K562 (cell line): ENCODE measurements around the gene ZNF564. TPM values are rescaled to one million over a fixed set of nuclear protein-coding genes. Genes with fewer than 3 reads are reported as not detected.

Experiments
- CBFA2T2 ChIP-seq: fragments of 450-650 bp; conservative IDR thresholded peaks from 2 replicates; pipeline ENCODE4 v1.6.1; 2017; ENCODE audit warnings: mild to moderate bottlenecking
- GTF2A2 ChIP-seq: IDR thresholded peaks from 2 replicates; pipeline ENCODE4 v1.6.1; 2016; ENCODE audit warnings: mild to moderate bottlenecking, missing genetic modification characterization, missing compliant biosample characterization
- HDAC6 ChIP-seq: IDR thresholded peaks from 2 replicates; pipeline ENCODE4 v1.6.1; 2012; ENCODE audit warnings: low read depth, mild to moderate bottlenecking, control low read depth, inconsistent platforms, low read length, moderate library complexity
- HNRNPL ChIP-seq: fragments of 200-400 bp; formaldehyde crosslinking; IDR thresholded peaks from 2 replicates; pipeline ENCODE4 v1.6.1; 2017; ENCODE audit warnings: low read depth, mild to moderate bottlenecking, low read length
- MCM3 ChIP-seq: fragments of 450-650 bp; IDR thresholded peaks from 2 replicates; pipeline ENCODE4 v1.6.1; 2016
- RBFOX2 ChIP-seq: fragments of 200-400 bp; formaldehyde crosslinking; IDR thresholded peaks from 2 replicates; pipeline ENCODE4 v1.6.1; 2017; ENCODE audit warnings: low read depth, mild to moderate bottlenecking, low read length, moderate library complexity
- RHOXF2B ChIP-seq: fragments of 250-450 bp; sonication (Bioruptor Pico); conservative IDR thresholded peaks from 2 replicates; pipeline ENCODE4 v1.5.1; 2021
- RNF2 ChIP-seq: sonication (generic); IDR thresholded peaks from 2 replicates; pipeline ENCODE4 v1.6.1; 2016
- SIN3A ChIP-seq, 2 experiments: fragments of 150-350 bp in 1 of 2; IDR thresholded peaks; 2 replicates each; pipeline ENCODE4 v1.6.1; 2011 to 2016; ENCODE audit warnings: borderline replicate concordance in 2 of 2, low read depth in 2 of 2, low read length in 2 of 2, mild to moderate bottlenecking in 2 of 2, moderate library complexity in 2 of 2; ENCODE audit not compliant: control insufficient read depth in 1 of 2
- STAT5A ChIP-seq: IDR thresholded peaks from 2 replicates; pipeline ENCODE4 v1.6.1; 2012; ENCODE audit warnings: low read length, inconsistent platforms, borderline replicate concordance
- TOE1 ChIP-seq, 2 experiments: fragments of 450-650 bp in 1 of 2; sonication (generic) in 1 of 2; formaldehyde crosslinking in 1 of 2; IDR thresholded peaks; 2 replicates each; pipeline versions ENCODE4 v1.7.1 to v1.8.0; 2016 to 2022; ENCODE audit warnings: borderline replicate concordance in 2 of 2, mild to moderate bottlenecking in 2 of 2, antibody characterized with exemption in 1 of 2, inconsistent platforms in 1 of 2, low read depth in 1 of 2, missing genetic modification reagents in 1 of 2, moderate library complexity in 1 of 2
- ZNF133 ChIP-seq: fragments of 250-450 bp; sonication (Bioruptor Pico); IDR thresholded peaks from 2 replicates; pipeline ENCODE4 v1.4.0; 2020; ENCODE audit warnings: mild to moderate bottlenecking
- ZNF253 ChIP-seq: fragments of 250-450 bp; sonication (Bioruptor Pico); conservative IDR thresholded peaks from 2 replicates; pipeline ENCODE4 v1.6.1; 2021; ENCODE audit warnings: mild to moderate bottlenecking
- ZNF316 ChIP-seq: fragments of 450-650 bp; IDR thresholded peaks from 2 replicates; pipeline ENCODE4 v1.6.1; 2016
- ZNF436 ChIP-seq: fragments of 250-450, 450-650 bp; sonication (Bioruptor Pico); formaldehyde crosslinking; IDR thresholded peaks from 2 replicates; pipeline ENCODE4 v1.7.0; 2020; ENCODE audit warnings: mild to moderate bottlenecking
- polyA plus RNA-seq, 8 experiments: library from polyadenylated mRNA; depleted of rRNA in 4 of 8; stranded (reverse) in 5 of 8; unstranded in 3 of 8; fragments of >200 nt; fragmentation: Nextera tagmentation in 2 of 8; fragmentation: Illumina TruSeq in 1 of 8; extraction: Ambion mirVana in 2 of 8; extraction: Trizol in 1 of 8; gene quantifications; 2 replicates each; pipeline versions ENCODE4 v1.2.1 to v1.2.3, GENCODE V29; 2011 to 2014; ENCODE audit warnings: inconsistent platforms in 1 of 8, missing spikeins in 1 of 8
- total RNA-seq, 7 experiments: library from RNA; depleted of rRNA in 6 of 7; stranded (reverse); fragments of >200 nt in 6 of 7; fragmentation: Illumina TruSeq in 2 of 7; extraction: Trizol in 2 of 7; gene quantifications; 2 replicates each; pipeline versions ENCODE4 v1.2.1 to v1.2.3, GENCODE V29; 2011 to 2021; ENCODE audit warnings: low replicate concordance in 1 of 7
- TF ChIP-seq, protein P1 (sequence below): sonication (generic); formaldehyde crosslinking; IDR thresholded peaks from 2 replicates; pipeline ENCODE4 v1.8.1; 2023; ENCODE audit warnings: mild to moderate bottlenecking, missing genetic modification reagents
- TF ChIP-seq, protein P2 (sequence below): sonication (generic); formaldehyde crosslinking; IDR thresholded peaks from 2 replicates; pipeline ENCODE4 v1.8.1; 2023; ENCODE audit warnings: mild to moderate bottlenecking, missing genetic modification reagents
- TF ChIP-seq, protein P3 (sequence below), 2 experiments: fragments of 450-650 bp; formaldehyde crosslinking in 1 of 2; IDR thresholded peaks; 2 replicates each; pipeline versions ENCODE4 v1.4.0 to v1.6.1; 2014 to 2020; ENCODE audit warnings: mild to moderate bottlenecking in 2 of 2, borderline replicate concordance in 1 of 2, low read depth in 1 of 2

Gene ZNF564
- total and polyA plus RNA-seq, 9 of the 15 experiments (the other 6 are each of a cell fraction or from before 2014, with no cell fraction given), result 1.4 to 8.1 (median 5.6) TPM

DNA sequence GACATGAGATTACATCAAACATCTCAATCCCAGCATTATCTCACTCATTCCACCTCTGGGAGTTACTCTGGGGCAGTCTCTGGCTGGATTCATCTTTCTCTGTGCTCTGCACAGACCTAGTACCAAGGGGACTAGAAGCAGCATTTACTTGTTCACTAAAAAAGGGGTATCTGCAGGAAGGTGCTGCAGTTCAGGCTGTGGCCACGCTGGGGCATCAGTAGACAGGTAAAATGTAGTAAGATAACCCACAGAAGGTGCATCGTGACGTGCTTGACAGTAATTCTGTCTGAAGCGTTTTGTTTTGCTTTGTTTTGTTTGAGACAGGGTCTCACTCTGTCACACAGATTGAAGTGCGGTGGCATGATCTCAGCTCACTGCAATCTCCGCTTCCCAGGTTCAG lies 29.3 kb downstream of the ZNF564 start (continued):
- TF ChIP-seq, protein P1, sequence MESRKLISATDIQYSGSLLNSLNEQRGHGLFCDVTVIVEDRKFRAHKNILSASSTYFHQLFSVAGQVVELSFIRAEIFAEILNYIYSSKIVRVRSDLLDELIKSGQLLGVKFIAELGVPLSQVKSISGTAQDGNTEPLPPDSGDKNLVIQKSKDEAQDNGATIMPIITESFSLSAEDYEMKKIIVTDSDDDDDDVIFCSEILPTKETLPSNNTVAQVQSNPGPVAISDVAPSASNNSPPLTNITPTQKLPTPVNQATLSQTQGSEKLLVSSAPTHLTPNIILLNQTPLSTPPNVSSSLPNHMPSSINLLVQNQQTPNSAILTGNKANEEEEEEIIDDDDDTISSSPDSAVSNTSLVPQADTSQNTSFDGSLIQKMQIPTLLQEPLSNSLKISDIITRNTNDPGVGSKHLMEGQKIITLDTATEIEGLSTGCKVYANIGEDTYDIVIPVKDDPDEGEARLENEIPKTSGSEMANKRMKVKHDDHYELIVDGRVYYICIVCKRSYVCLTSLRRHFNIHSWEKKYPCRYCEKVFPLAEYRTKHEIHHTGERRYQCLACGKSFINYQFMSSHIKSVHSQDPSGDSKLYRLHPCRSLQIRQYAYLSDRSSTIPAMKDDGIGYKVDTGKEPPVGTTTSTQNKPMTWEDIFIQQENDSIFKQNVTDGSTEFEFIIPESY, result no peak
- no peak for TF ChIP-seq RHOXF2B (CRISPR knock-in tag)
- TF ChIP-seq HNRNPL, result no peak
- TF ChIP-seq STAT5A, result no peak
- no peak for TF ChIP-seq RBFOX2
- TF ChIP-seq SIN3A (IDR thresholded peaks at IDR 0.05; ENCODE audit: borderline replicate concordance in 2 of 2, control insufficient read depth in 1 of 2, low read depth in 2 of 2, low read length in 2 of 2), result no peak
- TF ChIP-seq, protein P2, sequence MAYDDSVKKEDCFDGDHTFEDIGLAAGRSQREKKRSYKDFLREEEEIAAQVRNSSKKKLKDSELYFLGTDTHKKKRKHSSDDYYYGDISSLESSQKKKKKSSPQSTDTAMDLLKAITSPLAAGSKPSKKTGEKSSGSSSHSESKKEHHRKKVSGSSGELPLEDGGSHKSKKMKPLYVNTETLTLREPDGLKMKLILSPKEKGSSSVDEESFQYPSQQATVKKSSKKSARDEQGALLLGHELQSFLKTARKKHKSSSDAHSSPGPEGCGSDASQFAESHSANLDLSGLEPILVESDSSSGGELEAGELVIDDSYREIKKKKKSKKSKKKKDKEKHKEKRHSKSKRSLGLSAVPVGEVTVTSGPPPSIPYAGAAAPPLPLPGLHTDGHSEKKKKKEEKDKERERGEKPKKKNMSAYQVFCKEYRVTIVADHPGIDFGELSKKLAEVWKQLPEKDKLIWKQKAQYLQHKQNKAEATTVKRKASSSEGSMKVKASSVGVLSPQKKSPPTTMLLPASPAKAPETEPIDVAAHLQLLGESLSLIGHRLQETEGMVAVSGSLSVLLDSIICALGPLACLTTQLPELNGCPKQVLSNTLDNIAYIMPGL (CRISPR knock-in tag), result no peak
- TF ChIP-seq HDAC6, result no peak
- no peak for TF ChIP-seq ZNF436 (CRISPR knock-in tag)
- TF ChIP-seq GTF2A2 (tag), result no peak
- no peak for TF ChIP-seq TOE1 (IDR thresholded peaks at IDR 0.05; ENCODE audit: borderline replicate concordance)
- TF ChIP-seq TOE1 (CRISPR knock-in tag; IDR thresholded peaks at IDR 0.05; ENCODE audit: borderline replicate concordance, low read depth), result no peak
- TF ChIP-seq CBFA2T2, result no peak
- TF ChIP-seq RNF2, result no peak
- TF ChIP-seq, protein P3, sequence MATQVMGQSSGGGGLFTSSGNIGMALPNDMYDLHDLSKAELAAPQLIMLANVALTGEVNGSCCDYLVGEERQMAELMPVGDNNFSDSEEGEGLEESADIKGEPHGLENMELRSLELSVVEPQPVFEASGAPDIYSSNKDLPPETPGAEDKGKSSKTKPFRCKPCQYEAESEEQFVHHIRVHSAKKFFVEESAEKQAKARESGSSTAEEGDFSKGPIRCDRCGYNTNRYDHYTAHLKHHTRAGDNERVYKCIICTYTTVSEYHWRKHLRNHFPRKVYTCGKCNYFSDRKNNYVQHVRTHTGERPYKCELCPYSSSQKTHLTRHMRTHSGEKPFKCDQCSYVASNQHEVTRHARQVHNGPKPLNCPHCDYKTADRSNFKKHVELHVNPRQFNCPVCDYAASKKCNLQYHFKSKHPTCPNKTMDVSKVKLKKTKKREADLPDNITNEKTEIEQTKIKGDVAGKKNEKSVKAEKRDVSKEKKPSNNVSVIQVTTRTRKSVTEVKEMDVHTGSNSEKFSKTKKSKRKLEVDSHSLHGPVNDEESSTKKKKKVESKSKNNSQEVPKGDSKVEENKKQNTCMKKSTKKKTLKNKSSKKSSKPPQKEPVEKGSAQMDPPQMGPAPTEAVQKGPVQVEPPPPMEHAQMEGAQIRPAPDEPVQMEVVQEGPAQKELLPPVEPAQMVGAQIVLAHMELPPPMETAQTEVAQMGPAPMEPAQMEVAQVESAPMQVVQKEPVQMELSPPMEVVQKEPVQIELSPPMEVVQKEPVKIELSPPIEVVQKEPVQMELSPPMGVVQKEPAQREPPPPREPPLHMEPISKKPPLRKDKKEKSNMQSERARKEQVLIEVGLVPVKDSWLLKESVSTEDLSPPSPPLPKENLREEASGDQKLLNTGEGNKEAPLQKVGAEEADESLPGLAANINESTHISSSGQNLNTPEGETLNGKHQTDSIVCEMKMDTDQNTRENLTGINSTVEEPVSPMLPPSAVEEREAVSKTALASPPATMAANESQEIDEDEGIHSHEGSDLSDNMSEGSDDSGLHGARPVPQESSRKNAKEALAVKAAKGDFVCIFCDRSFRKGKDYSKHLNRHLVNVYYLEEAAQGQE (IDR thresholded peaks at IDR 0.05; ENCODE audit: borderline replicate concordance), result peak; percentile 71
- TF ChIP-seq, protein P3 (CRISPR knock-in tag; IDR thresholded peaks at IDR 0.05; ENCODE audit: low read depth), result no peak
- TF ChIP-seq ZNF316, result no peak
- no peak for TF ChIP-seq ZNF253 (CRISPR knock-in tag)
- TF ChIP-seq MCM3, result no peak
- no peak for TF ChIP-seq ZNF133 (CRISPR knock-in tag)
